Smooth muscle cell (in vitro differentiated cells): ENCODE results near the gene ITGA11. TPM values are rescaled to one million over a fixed set of nuclear protein-coding genes. Genes with fewer than 3 reads are reported as not detected.

ENCODE experiments used
- DNase-seq: peaks from one replicate; lab custom pipeline; 2025; ENCODE audit not compliant: unreplicated experiment; lab: John Stamatoyannopoulos, UW
- H2AFZ ChIP-seq: fragments of 200-600 bp; sonication (generic); 2 replicates; pipeline ENCODE4 v1.6.0; 2016; ENCODE audit warnings: antibody characterized with exemption, low read depth, mild to moderate bottlenecking
- H3F3A ChIP-seq: fragments of 200-600 bp; sonication (generic); 2 replicates; pipeline ENCODE4 v1.6.0; 2017; ENCODE audit warnings: antibody characterized with exemption, low read depth
- H3K27ac ChIP-seq: fragments of 200-600 bp; sonication (generic); 2 replicates; pipeline ENCODE4 v1.5.1; 2016; ENCODE audit warnings: low read depth, mild to moderate bottlenecking
- H3K27me3 ChIP-seq: fragments of 200-600 bp; sonication (generic); 2 replicates; pipeline ENCODE4 v1.6.1; 2016; ENCODE audit warnings: low read depth, mild to moderate bottlenecking
- H3K36me3 ChIP-seq: fragments of 200-600 bp; sonication (generic); 2 replicates; pipeline ENCODE4 v1.5.1; 2016; ENCODE audit warnings: low read depth
- H3K4me1 ChIP-seq: fragments of 200-600 bp; sonication (generic); 2 replicates; pipeline ENCODE4 v1.5.1; 2016; ENCODE audit warnings: low read depth
- H3K4me2 ChIP-seq: fragments of 200-600 bp; sonication (generic); 2 replicates; pipeline ENCODE4 v1.6.0; 2016; ENCODE audit warnings: mild to moderate bottlenecking
- H3K4me3 ChIP-seq: fragments of 200-600 bp; sonication (generic); 2 replicates; pipeline ENCODE4 v1.5.1; 2016; ENCODE audit warnings: mild to moderate bottlenecking
- H3K79me2 ChIP-seq: fragments of 200-600 bp; sonication (generic); 2 replicates; pipeline ENCODE4 v1.6.0; 2016; ENCODE audit warnings: low read depth, mild to moderate bottlenecking
- H3K9ac ChIP-seq: fragments of 200-600 bp; sonication (generic); 2 replicates; pipeline ENCODE4 v1.6.0; 2016; ENCODE audit warnings: low read depth
- H3K9me3 ChIP-seq: fragments of 200-600 bp; sonication (generic); replicated peaks from 2 replicates; pipeline ENCODE4 v1.5.1; 2016; ENCODE audit warnings: low read depth
- H4K20me1 ChIP-seq: fragments of 200-600 bp; sonication (generic); 2 replicates; pipeline ENCODE4 v1.6.0; 2016; ENCODE audit warnings: low read depth
- WGBS: methylation state at CpG from one replicate; pipeline ENCODE4 v1.1.7; 2016; ENCODE audit warnings: low lambda C conversion rate; 5-methylcytosine and 5-hydroxymethylcytosine counted together
- polyA plus RNA-seq: library from polyadenylated mRNA; unstranded; fragments of >200 nt; fragmentation: Nextera tagmentation; extraction: Ambion mirVana; gene quantifications from 2 replicates; pipeline ENCODE4 v1.2.1, GENCODE V29; 2016
- total RNA-seq: library from RNA; depleted of rRNA; stranded (reverse); fragments of >200 nt; gene quantifications from 2 replicates; pipeline ENCODE4 v1.2.3, GENCODE V29; 2014
- TF ChIP-seq, protein P1 (sequence below): fragments of 200-600 bp; sonication (generic); IDR thresholded peaks from 2 replicates; pipeline ENCODE4 v1.5.1; 2017; ENCODE audit warnings: borderline replicate concordance, mild to moderate bottlenecking, antibody characterized with exemption; ENCODE audit not compliant: insufficient read depth, poor library complexity, severe bottlenecking

Gene ITGA11
- total and polyA plus RNA-seq, 2 experiments from 2014 or later, result 87.8 to 133 TPM

DNA sequence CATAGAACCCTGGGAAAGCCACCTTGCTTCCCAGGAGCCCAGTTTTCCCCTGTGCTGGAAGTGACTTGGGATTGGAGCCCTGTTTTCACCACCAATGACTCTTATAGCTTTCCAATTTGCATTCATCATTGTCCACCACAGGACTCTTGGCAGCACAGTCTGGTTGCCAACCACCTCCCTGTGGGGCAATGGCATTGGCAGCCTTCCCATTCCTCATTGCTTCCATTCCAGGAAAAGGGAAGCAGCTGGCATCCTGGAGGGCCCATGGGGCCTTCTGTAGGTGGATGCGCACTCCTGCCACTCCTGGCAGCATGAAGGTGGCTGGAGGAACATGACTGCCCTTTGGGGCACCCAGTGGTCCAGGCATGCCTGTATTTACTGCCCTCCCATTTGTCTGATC lies 96.7 kb downstream of the ITGA11 start:
- Histone ChIP-seq H3K27ac (peak overlapping the region; percentile 86), H2AFZ (no peak overlapping the region), H3F3A (no peaks in the 10 kb centered on the region), H3K27me3 (no peaks in the 10 kb centered on the region), H3K4me2 (peak overlapping the region; percentile 42), H3K9me3 (no peaks in the 10 kb centered on the region), H4K20me1 (no peaks in the 10 kb centered on the region), H3K79me2 (no peaks in the 10 kb centered on the region), H3K36me3 (no peaks in the 10 kb centered on the region), H3K9ac (no peak overlapping the region), H3K4me3 (no peak overlapping the region), H3K4me1 (peaks cover 8% of the 10 kb centered on the region)
- WGBS, result 83% methylated on average over 1 of the region's 1 CpG
- TF ChIP-seq, protein P1, sequence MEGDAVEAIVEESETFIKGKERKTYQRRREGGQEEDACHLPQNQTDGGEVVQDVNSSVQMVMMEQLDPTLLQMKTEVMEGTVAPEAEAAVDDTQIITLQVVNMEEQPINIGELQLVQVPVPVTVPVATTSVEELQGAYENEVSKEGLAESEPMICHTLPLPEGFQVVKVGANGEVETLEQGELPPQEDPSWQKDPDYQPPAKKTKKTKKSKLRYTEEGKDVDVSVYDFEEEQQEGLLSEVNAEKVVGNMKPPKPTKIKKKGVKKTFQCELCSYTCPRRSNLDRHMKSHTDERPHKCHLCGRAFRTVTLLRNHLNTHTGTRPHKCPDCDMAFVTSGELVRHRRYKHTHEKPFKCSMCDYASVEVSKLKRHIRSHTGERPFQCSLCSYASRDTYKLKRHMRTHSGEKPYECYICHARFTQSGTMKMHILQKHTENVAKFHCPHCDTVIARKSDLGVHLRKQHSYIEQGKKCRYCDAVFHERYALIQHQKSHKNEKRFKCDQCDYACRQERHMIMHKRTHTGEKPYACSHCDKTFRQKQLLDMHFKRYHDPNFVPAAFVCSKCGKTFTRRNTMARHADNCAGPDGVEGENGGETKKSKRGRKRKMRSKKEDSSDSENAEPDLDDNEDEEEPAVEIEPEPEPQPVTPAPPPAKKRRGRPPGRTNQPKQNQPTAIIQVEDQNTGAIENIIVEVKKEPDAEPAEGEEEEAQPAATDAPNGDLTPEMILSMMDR, result no peak
- no peak for DNase-seq

DNA sequence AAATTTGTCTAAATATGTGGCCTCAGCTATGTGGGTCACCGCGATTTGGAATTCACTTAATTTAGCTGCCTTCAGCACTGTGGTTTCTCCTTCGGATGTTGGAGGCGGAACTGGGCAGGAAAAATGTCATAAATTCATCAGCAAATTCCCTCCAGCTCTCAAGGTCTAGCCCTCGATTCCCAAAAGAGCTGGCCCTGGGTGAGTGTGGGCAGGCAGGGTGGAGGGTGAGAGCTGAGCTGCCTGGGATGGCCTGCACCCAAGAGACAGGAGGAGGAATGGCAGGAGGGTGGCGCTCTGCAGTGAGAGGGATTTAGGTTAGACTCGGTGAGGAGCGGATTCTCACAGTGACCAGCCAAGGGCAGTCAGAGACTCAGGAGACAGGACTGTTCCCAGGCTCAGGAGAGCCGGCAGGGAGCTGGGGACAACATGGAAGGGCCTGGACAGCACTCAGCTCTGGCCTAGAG lies 97.3 kb downstream of the ITGA11 start:
- Histone ChIP-seq H3K27me3 (no peaks in the 10 kb centered on the region), H3K4me2 (peak overlapping the region; percentile 42), H3K4me1 (peaks cover 14% of the 10 kb centered on the region), H3K9me3 (no peaks in the 10 kb centered on the region), H3K36me3 (no peaks in the 10 kb centered on the region), H3K79me2 (no peaks in the 10 kb centered on the region), H3K9ac (no peak overlapping the region), H2AFZ (no peak overlapping the region), H3K27ac (peak overlapping the region; percentile 86), H3K4me3 (no peak overlapping the region), H3F3A (no peaks in the 10 kb centered on the region), H4K20me1 (no peaks in the 10 kb centered on the region)
- TF ChIP-seq, protein P1, result no peak
- WGBS, result 43% methylated on average over 9 of the region's 9 CpGs
- DNase-seq, result no peak

DNA sequence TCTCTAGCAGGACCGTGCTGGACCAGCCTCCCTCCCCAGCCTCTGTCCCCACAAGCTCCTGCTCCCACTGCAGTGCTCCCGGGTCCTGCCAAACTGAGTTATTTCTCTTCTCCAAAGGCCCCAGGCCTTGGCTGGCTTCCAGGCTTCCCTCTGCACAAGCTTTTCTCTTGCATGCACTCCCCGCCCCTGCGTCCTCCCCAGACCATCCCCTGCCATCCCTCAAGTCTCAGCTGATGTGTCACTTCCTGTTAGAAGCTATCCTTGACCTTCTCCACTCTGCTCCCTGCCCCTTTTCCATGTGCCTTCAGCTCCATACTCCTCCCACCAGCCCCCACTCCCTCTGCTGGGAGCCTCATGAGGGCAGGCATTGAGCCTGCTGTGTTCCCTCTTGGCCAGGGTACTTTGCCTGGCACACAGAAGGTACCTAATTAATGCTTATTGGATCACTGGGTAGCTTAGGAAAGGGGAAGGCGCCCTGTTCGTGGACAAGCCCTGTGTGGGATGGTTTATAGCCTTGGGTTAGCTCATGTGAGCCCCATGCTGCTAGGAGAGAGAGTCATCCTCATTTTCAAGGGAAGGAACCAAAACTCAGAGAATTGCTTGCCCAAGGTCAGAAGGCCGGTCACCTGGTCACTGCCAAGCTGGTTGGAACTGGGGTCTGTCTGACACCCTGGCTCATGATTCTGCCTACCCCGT lies 98.0 kb downstream of the ITGA11 start:
- 60% methylated on average over 7 of the region's 8 CpGs for WGBS
- Histone ChIP-seq H3K27ac (peak overlapping the region; percentile 86), H3K79me2 (no peaks in the 10 kb centered on the region), H3K27me3 (no peaks in the 10 kb centered on the region), H3K4me3 (no peak overlapping the region), H3F3A (no peaks in the 10 kb centered on the region), H2AFZ (no peak overlapping the region), H3K4me2 (peak overlapping the region; percentile 42), H3K9me3 (no peaks in the 10 kb centered on the region), H3K36me3 (no peaks in the 10 kb centered on the region), H4K20me1 (no peaks in the 10 kb centered on the region), H3K9ac (peak overlapping the region; percentile 44), H3K4me1 (peaks cover 14% of the 10 kb centered on the region)
- TF ChIP-seq, protein P1, result no peak
- no peak for DNase-seq

DNA sequence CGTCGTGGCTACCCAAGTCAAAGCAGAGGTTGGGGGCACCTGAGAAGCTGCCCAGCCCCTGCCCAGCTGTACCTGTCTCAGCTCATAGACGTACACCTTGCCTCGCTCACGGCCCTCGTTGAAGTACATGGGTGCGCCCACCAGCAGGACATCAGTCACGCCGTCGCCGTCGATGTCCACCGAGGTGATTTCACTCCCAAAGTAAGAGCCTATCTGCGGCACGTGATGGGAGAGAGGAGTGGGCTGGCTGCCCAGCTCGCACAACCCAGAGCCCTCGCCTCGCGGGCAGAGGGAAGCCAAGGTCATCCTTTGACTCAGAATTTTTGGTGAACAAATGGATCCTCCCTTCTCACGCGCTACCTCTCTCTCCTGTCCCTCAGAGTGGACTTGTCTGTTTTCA lies 99.7 kb downstream of the ITGA11 start:
- 96% methylated on average over 21 of the region's 21 CpGs for WGBS
- H3K4me2 ChIP-seq, result no peak overlapping the region
- H3F3A ChIP-seq, result no peaks in the 10 kb centered on the region
- no peaks in the 10 kb centered on the region for H3K36me3 ChIP-seq
- no peaks in the 10 kb centered on the region for H3K79me2 ChIP-seq
- H3K9ac ChIP-seq, result no peak overlapping the region
- H3K9me3 ChIP-seq, result no peaks in the 10 kb centered on the region
- H2AFZ ChIP-seq, result no peak overlapping the region
- no peak for DNase-seq
- no peaks in the 10 kb centered on the region for H3K27me3 ChIP-seq
- TF ChIP-seq, protein P1, result no peak
- H4K20me1 ChIP-seq, result no peaks in the 10 kb centered on the region
- H3K4me1 ChIP-seq, result peaks cover 14% of the 10 kb centered on the region
- H3K4me3 ChIP-seq, result no peak overlapping the region
- H3K27ac ChIP-seq, result no peak overlapping the region
